Measurements from ENCODE around the gene PPARD. TPM values are rescaled to one million over a fixed set of nuclear protein-coding genes. Genes with fewer than 3 reads are reported as not detected.
A peak's percentile ranks its signal among the peaks of the same experiment; 100 is the strongest.

The PPARD gene
- total and polyA plus RNA-seq, 2 experiments from 2014 or later = 15.9 to 21.7 TPM

DNA sequence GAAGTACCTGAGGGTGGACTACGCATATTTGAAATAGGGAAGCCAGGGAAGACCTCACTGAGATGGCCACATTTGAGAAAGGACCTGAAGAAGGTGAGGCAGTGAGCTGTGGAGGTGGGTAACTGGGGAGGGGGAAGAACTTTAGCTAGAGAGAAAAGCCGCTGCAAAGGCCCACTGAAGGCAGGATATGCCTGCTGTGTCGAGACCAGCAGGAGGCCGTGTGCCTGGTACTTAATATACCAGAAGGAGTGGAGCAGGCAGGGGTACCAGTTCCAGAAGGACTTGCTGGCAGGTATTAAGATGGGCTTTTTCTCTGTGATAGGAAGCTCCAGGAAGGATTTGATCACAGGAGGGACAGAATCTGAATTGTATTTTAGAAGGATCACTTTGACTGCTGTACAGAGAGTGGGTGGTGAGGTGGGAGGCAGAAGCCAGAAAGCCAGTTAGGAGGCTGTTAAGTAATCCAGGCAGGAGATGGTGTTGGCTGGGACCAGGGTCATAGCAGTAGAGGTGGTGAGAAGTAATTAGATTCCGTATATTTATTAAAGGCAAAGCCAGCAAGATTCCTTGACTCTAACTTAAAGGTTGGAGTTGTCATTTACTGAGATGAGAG is 55.6 kb downstream of the PPARD start:
- peaks cover 30% of the 10 kb centered on the region for H3K4me1 ChIP-seq (ENCODE audit: insufficient read depth)
- in situ Hi-C loops (cut with MboI) = no loop called here
- no peak overlapping the region for H3K4me2 ChIP-seq (ENCODE audit: unreplicated experiment)
- H3K9ac ChIP-seq = no peak overlapping the region
- H3K9me2 ChIP-seq (ENCODE audit: insufficient read depth) = no peaks in the 10 kb centered on the region
- H2AFZ ChIP-seq = no peak overlapping the region
- TF ChIP-seq EZH2phosphoT487 (IDR thresholded peaks at IDR 0.05; ENCODE audit: insufficient read depth, low read depth) (no peak), EZH2 (IDR thresholded peaks at IDR 0.05; ENCODE audit: insufficient read depth, poor library complexity, severe bottlenecking) (no peak)
- H3K27me3 ChIP-seq (replicated peaks; ENCODE audit: insufficient read depth) = no peaks in the 10 kb centered on the region
- WGBS, 2 experiments (ENCODE audit: low coverage in 1 of 2, low lambda C conversion rate in 2 of 2, missing lambda C conversion rate in 2 of 2) = 97 to 98% methylated on average over 5 of the region's 5 CpGs
- H3K4me3 ChIP-seq = no peak overlapping the region
- H3K79me2 ChIP-seq (ENCODE audit: insufficient read depth) = peaks cover 99% of the 10 kb centered on the region
- no peaks in the 10 kb centered on the region for H3K36me3 ChIP-seq (ENCODE audit: low read depth)
- H4K20me1 ChIP-seq (ENCODE audit: insufficient read depth) = no peaks in the 10 kb centered on the region
- DNase-seq = no peak
- no peaks in the 10 kb centered on the region for H3K9me3 ChIP-seq (ENCODE audit: low read depth)
- H3F3A ChIP-seq (ENCODE audit: insufficient read depth) = 0 out of 2 replicates have a peak, but pooled peaks cover 7% of the 10 kb centered on the region
- H3K27ac ChIP-seq = no peak overlapping the region

DNA sequence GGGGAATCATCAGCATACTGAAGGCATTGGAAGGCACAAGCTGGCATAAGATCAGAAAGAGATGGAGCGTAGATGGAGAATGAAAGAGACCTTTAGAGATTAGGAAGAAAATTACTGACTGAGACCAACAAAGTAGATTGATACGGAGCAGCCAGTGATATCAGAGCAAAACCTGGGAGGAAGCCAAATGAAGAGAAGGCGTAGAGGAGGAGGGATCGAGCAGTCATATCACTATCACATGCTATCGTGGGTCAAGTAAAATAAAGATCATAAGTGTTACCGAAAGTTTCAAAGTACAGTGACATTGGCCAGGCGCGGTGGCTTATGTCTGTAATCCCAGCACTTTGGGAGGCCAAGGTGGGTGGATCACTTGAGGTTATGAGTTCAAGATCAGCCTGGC is 56.2 kb downstream of the PPARD start:
- in situ Hi-C loops (cut with MboI) = no loop called here
- DNase-seq = no peak
- Histone ChIP-seq H3K4me3 (no peak overlapping the region), H3K9me2 (ENCODE audit: insufficient read depth) (no peaks in the 10 kb centered on the region), H3F3A (ENCODE audit: insufficient read depth) (0 out of 2 replicates have a peak, but pooled peaks cover under 1% of the 10 kb centered on the region), H3K27ac (no peak overlapping the region), H3K4me1 (ENCODE audit: insufficient read depth) (peaks cover 25% of the 10 kb centered on the region), H3K79me2 (ENCODE audit: insufficient read depth) (peaks cover 99% of the 10 kb centered on the region), H3K36me3 (ENCODE audit: low read depth) (no peaks in the 10 kb centered on the region), H2AFZ (no peak overlapping the region), H4K20me1 (ENCODE audit: insufficient read depth) (no peaks in the 10 kb centered on the region), H3K9me3 (ENCODE audit: low read depth) (no peaks in the 10 kb centered on the region), H3K4me2 (ENCODE audit: unreplicated experiment) (no peak overlapping the region), H3K9ac (no peak overlapping the region), H3K27me3 (replicated peaks; ENCODE audit: insufficient read depth) (no peaks in the 10 kb centered on the region)
- 98% methylated on average over 8 of the region's 8 CpGs for WGBS, 2 experiments (ENCODE audit: low coverage in 1 of 2, low lambda C conversion rate in 2 of 2, missing lambda C conversion rate in 2 of 2)
- TF ChIP-seq EZH2 (IDR thresholded peaks at IDR 0.05; ENCODE audit: insufficient read depth, poor library complexity, severe bottlenecking) (no peak), EZH2phosphoT487 (IDR thresholded peaks at IDR 0.05; ENCODE audit: insufficient read depth, low read depth) (no peak)

DNA sequence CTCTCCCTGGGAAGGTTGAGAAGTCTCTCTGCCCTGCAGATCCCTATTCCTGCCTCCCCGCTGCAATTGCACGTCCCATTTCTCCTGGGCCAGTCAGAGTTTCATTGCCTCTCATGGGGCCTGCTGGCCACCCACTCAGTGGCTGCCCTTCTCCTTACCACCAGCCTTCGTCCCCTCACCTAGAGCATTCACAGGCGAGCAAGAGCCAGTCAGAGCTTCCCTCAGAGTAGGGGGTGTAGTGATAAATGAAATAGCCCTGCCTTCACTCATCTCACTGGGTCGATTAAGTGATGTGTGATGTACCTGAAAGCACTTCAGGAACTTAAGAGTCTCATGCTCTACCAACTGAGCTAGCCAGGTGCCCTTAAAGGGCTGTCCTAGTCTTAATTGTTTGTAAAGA is 57.8 kb downstream of the PPARD start:
- in situ Hi-C loops (cut with MboI) = no loop called here
- no peak overlapping the region for H3K4me2 ChIP-seq (ENCODE audit: unreplicated experiment)
- no peaks in the 10 kb centered on the region for H3K36me3 ChIP-seq (ENCODE audit: low read depth)
- no peak overlapping the region for H3K4me3 ChIP-seq
- H3K9me3 ChIP-seq (ENCODE audit: low read depth) = no peaks in the 10 kb centered on the region
- peaks cover 99% of the 10 kb centered on the region for H3K79me2 ChIP-seq (ENCODE audit: insufficient read depth)
- 82 to 85% methylated on average over 5 of the region's 5 CpGs for WGBS, 2 experiments (ENCODE audit: low coverage in 1 of 2, low lambda C conversion rate in 2 of 2, missing lambda C conversion rate in 2 of 2)
- DNase-seq = no peak
- no peak overlapping the region for H3K9ac ChIP-seq
- H3K27me3 ChIP-seq (replicated peaks; ENCODE audit: insufficient read depth) = no peaks in the 10 kb centered on the region
- H3K27ac ChIP-seq = no peak overlapping the region
- H4K20me1 ChIP-seq (ENCODE audit: insufficient read depth) = no peaks in the 10 kb centered on the region
- no peak overlapping the region for H2AFZ ChIP-seq
- no peaks in the 10 kb centered on the region for H3K9me2 ChIP-seq (ENCODE audit: insufficient read depth)
- no peaks in the 10 kb centered on the region for H3F3A ChIP-seq (ENCODE audit: insufficient read depth)
- no peak for TF ChIP-seq EZH2 (IDR thresholded peaks at IDR 0.05; ENCODE audit: insufficient read depth, poor library complexity, severe bottlenecking)
- no peak for TF ChIP-seq EZH2phosphoT487 (IDR thresholded peaks at IDR 0.05; ENCODE audit: insufficient read depth, low read depth)
- peaks cover 18% of the 10 kb centered on the region for H3K4me1 ChIP-seq (ENCODE audit: insufficient read depth)

DNA sequence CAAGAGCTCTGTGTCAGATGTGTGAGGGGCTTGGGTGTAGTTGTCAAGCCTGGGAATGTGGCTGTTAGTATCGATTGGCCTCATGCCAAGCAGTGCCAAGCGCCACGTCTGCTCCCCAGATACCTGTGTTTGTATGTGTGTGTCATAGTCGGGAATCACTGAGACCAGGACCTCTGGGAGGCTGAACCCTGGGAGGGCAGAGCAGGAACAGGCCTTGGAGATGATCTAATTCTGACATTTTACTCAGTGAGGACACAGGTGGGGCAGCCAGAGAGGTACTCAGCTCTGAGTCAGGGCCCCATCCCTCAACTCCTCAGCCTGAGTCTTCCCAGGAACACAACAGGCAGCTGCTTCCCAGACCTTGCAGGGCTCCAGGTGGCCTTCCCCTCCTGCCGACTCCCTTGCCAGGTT is 58.5 kb downstream of the PPARD start:
- H3F3A ChIP-seq (ENCODE audit: insufficient read depth) = no peaks in the 10 kb centered on the region
- no peaks in the 10 kb centered on the region for H4K20me1 ChIP-seq (ENCODE audit: insufficient read depth)
- no peaks in the 10 kb centered on the region for H3K27me3 ChIP-seq (replicated peaks; ENCODE audit: insufficient read depth)
- in situ Hi-C loops (cut with MboI) = no loop called here
- no peaks in the 10 kb centered on the region for H3K36me3 ChIP-seq (ENCODE audit: low read depth)
- DNase-seq = peak; percentile 30
- H3K79me2 ChIP-seq (ENCODE audit: insufficient read depth) = peaks cover 99% of the 10 kb centered on the region
- TF ChIP-seq EZH2phosphoT487 (IDR thresholded peaks at IDR 0.05; ENCODE audit: insufficient read depth, low read depth) = no peak
- no peak for TF ChIP-seq EZH2 (IDR thresholded peaks at IDR 0.05; ENCODE audit: insufficient read depth, poor library complexity, severe bottlenecking)
- WGBS, 2 experiments (ENCODE audit: low coverage in 1 of 2, low lambda C conversion rate in 2 of 2, missing lambda C conversion rate in 2 of 2) = 44 to 58% methylated on average over 5 of the region's 5 CpGs
- no peak overlapping the region for H3K4me3 ChIP-seq
- no peak overlapping the region for H3K27ac ChIP-seq
- H3K9me3 ChIP-seq (ENCODE audit: low read depth) = no peaks in the 10 kb centered on the region
- H3K9me2 ChIP-seq (ENCODE audit: insufficient read depth) = no peaks in the 10 kb centered on the region
- peaks cover 18% of the 10 kb centered on the region for H3K4me1 ChIP-seq (ENCODE audit: insufficient read depth)
- H2AFZ ChIP-seq = no peak overlapping the region
- H3K9ac ChIP-seq = no peak overlapping the region
- H3K4me2 ChIP-seq (ENCODE audit: unreplicated experiment) = no peak overlapping the region
